Measurements from ENCODE around the gene B3GNT5.
A peak's percentile ranks its signal among the peaks of the same experiment; 100 is the strongest.
"Not testable (repeated sequence)": the region's sequence is repeated elsewhere in the genome, so short reads cannot be mapped to it uniquely, and the experiment has no call there.

The B3GNT5 gene

GRCh38 chr3:183252973-183253527 is at the start of gene B3GNT5:
B3GNT5 (plus strand) TSS chr3:183253253; CDS start chr3:183269799, 16,546 bp downstream.
- peak in 1 of 4 experiments; percentile 9 for DNase-seq

GRCh38 chr3:183203670-183204069 is 49.4 kb upstream of the B3GNT5 start:
- DNase-seq = no peak

- DNase-seq = no peak
These were observed 44.8 kb upstream of the B3GNT5 start for GRCh38 chr3:183208260-183208659.

- no peak for DNase-seq
These were observed 44.3 kb upstream of the B3GNT5 start for GRCh38 chr3:183208800-183209199.

GRCh38 chr3:183210341-183210740 is 42.7 kb upstream of the B3GNT5 start:
- no peak for DNase-seq

- peak in 1 of 4 experiments; percentile 5 for DNase-seq
These were observed 42.2 kb upstream of the B3GNT5 start for GRCh38 chr3:183210862-183211341.

GRCh38 chr3:183211352-183211751 is 41.7 kb upstream of the B3GNT5 start:
- no peak for DNase-seq

- DNase-seq = no peak
These were observed 41.0 kb upstream of the B3GNT5 start for GRCh38 chr3:183212096-183212495.

GRCh38 chr3:183212565-183212964 is 40.5 kb upstream of the B3GNT5 start:
- no peak for DNase-seq

- DNase-seq = no peak
These were observed 39.4 kb upstream of the B3GNT5 start for GRCh38 chr3:183213415-183214276.

- DNase-seq = no peak
These were observed 38.8 kb upstream of the B3GNT5 start for GRCh38 chr3:183214277-183214612.

- DNase-seq = no peak
These were observed 37.4 kb upstream of the B3GNT5 start for GRCh38 chr3:183215591-183216202.

GRCh38 chr3:183217548-183218332 is 35.3 kb upstream of the B3GNT5 start:
- DNase-seq = no peak

GRCh38 chr3:183218826-183219225 is 34.2 kb upstream of the B3GNT5 start:
- DNase-seq = no peak

- DNase-seq = no peak
These were observed 32.2 kb upstream of the B3GNT5 start for GRCh38 chr3:183220828-183221227.

GRCh38 chr3:183222631-183223235 is 30.3 kb upstream of the B3GNT5 start:
- DNase-seq = no peak

- peak in 1 of 4 experiments; percentile 16 for DNase-seq
These were observed 28.7 kb upstream of the B3GNT5 start for GRCh38 chr3:183224180-183224970.

GRCh38 chr3:183226333-183226890 is 26.6 kb upstream of the B3GNT5 start:
- no peak for DNase-seq

GRCh38 chr3:183227586-183227985 is 25.5 kb upstream of the B3GNT5 start:
- no peak for DNase-seq

GRCh38 chr3:183229178-183229577 is 23.9 kb upstream of the B3GNT5 start:
- no peak for DNase-seq

GRCh38 chr3:183230251-183230650 is 22.8 kb upstream of the B3GNT5 start:
- not testable (repeated sequence) for DNase-seq
